HG02571 (cell line): ENCODE data around the gene INF2.

Experiments
- ATAC-seq: cut with Tn5 transposase; IDR thresholded peaks from one replicate; pipeline ENCODE4 v1.9.1; 2021; ENCODE audit warnings: mild to moderate bottlenecking, moderate library complexity; ENCODE audit not compliant: unreplicated experiment

The INF2 gene

GRCh38 chr14:104732931-104733681 is 43.7 kb downstream of the INF2 start:
- ATAC-seq: no peak

GRCh38 chr14:104734051-104734587 is 44.7 kb downstream of the INF2 start:
- no peak for ATAC-seq

- ATAC-seq: no peak
These were observed 45.2 kb downstream of the INF2 start for GRCh38 chr14:104734601-104734990.

GRCh38 chr14:104734991-104735779 is 45.8 kb downstream of the INF2 start:
- no peak for ATAC-seq

GRCh38 chr14:104735830-104736642 is 46.6 kb downstream of the INF2 start:
- no peak for ATAC-seq

- no peak for ATAC-seq
These were observed 49.1 kb downstream of the INF2 start for GRCh38 chr14:104738375-104739019.

GRCh38 chr14:104739026-104739425 is 49.6 kb downstream of the INF2 start:
- no peak for ATAC-seq

GRCh38 chr14:104739546-104740516 is 50.4 kb downstream of the INF2 start:
- no peak for ATAC-seq

GRCh38 chr14:104741108-104741802 is 51.8 kb downstream of the INF2 start:
- ATAC-seq: no peak

GRCh38 chr14:104741803-104742251 is 52.4 kb downstream of the INF2 start:
- no peak for ATAC-seq

GRCh38 chr14:104742586-104743455 is 53.4 kb downstream of the INF2 start:
- no peak for ATAC-seq

- ATAC-seq: no peak
These were observed 54.3 kb downstream of the INF2 start for GRCh38 chr14:104743461-104744380.

GRCh38 chr14:104744484-104744883 is 55.1 kb downstream of the INF2 start:
- ATAC-seq: no peak

- no peak for ATAC-seq
These were observed 56.0 kb downstream of the INF2 start for GRCh38 chr14:104745431-104745830.

- no peak for ATAC-seq
These were observed 56.7 kb downstream of the INF2 start for GRCh38 chr14:104746071-104746545.

- ATAC-seq: no peak
These were observed 57.6 kb downstream of the INF2 start for GRCh38 chr14:104746934-104747481.
